ENCODE data around the gene RNF2.

The RNF2 gene

DNA sequence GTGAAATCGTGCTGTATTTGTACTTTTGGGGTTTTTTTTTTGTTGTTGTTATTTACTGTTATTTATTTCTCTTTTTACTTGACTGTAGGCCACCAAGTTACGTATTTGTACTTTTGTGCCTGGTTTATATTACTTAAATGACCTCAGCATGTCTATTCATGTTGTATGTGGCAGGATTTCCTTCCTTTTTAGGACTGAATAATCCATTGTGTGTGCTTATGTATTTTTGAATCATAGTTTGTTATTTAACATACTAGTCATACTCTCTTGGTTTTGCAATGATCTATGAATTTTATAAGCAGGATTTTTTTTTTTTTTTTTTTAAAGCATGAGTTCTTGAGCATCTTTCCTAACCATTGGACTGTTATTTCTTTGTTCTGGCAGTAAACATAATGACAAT is 51.2 kb downstream of the RNF2 start:
- DNase-seq (ENCODE audit: low spot score): no peak

DNA sequence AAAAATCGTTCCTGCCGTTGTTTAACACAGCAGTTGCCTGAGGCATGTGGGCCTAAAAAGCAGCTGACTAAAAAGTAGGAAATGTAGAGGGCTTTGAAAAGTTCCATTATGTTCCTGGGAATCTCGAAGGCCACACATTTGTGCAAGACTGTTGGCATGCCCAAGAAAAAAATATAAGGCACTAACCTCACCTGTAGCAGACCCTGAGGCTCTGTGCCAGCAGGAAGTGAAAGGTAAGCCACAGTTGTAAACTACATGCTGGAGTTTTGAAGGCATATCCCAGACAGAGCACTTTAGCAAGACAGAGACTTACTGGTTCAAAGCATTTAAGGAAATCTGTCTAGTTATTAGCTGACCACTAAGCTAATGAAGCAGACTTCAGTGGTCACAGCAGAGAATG is 58.7 kb downstream of the RNF2 start:
- no peak for DNase-seq (ENCODE audit: low spot score)

DNA sequence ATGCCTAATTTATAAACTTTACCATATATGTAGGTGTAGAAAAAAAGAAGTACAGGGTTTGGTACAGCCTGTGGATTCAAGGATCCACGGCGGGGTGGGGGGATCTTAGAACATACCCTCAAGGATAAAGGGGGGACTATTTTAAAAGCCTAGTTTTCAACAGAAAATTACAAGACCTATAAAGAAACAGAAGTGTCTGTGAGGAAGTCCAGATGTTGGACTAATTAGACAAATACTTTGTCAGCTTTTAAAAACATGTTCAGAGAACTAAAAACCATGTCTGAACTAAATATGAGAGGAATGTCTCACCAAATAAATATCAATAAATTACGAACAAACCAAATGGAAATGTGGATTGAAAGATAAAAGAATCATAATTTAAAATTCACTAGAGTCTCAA is 59.8 kb downstream of the RNF2 start:
- no peak for DNase-seq (ENCODE audit: low spot score)

DNA sequence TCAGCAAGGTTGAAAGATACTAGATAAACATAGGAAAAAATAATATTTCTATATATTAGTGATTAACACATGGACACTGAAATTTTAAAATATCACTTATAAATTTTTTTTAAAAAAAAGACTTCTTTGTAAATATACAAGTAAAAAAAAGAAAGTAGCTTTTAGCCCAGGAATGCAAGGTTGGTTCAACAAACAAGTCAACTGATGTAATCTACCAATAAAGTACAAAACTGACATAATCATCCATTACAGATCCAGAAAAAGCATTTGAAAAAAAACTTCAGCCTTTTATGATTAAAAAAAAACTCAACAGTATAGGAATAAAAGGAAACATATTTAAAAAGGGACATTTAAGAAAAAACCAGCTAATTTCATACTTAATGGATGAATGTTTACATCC is 63.0 kb downstream of the RNF2 start:
- DNase-seq (ENCODE audit: low spot score): no peak

DNA sequence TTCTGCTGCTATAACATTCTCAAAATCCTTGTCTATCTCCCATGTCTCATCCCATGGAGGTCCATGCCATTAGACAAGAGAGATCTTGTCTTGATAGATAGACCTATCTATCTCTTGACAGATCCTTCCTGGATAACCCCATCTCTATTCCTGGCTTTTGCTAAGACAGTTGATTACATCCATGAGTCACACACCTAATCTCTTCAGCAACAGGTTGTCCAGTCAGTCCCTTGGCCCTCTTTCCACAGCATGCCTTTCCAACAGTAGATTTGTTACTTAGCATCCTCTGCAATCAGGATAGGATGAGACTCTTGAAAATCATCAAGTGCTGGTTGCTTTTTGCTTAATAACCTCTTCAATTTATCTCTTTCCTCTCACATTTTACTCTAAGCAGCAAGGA is 64.8 kb downstream of the RNF2 start:
- DNase-seq (ENCODE audit: low spot score): no peak

DNA sequence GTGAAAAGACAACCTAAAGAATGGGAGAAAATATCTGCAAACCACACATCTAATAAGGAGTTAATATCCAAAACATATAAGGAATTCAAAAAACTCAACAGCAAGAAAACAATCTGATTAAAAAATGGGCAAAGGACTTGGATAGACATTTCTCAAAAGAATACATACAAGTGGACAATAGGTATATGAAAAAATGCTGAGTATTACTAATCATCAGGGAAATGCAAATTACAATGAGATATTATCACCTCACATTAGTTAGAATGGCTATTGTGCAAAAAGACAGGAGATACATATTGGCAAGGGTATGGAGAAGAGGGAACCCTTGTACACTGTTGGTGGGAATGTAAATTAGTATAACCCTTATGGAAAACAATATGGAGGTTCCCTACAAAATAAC is 66.5 kb downstream of the RNF2 start:
- no peak for DNase-seq (ENCODE audit: low spot score)

DNA sequence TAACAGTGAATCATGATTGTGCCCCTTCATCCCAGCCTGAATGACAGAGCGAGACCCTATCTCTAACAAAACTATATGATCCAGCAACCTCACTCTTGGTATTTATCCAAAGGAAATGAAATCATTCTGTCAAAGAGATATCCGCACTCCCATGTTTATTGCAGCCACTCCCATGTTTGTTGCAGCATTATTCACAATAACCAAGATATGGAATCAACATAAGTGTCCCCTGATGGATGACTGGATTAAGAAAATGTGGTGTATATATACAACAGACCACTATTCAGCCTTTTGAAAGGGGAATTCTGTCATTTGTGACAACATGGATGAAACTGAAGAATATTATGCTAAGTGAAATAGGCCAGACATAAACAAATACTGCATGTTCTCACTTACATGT is 67.0 kb downstream of the RNF2 start:
- no peak for DNase-seq (ENCODE audit: low spot score)

DNA sequence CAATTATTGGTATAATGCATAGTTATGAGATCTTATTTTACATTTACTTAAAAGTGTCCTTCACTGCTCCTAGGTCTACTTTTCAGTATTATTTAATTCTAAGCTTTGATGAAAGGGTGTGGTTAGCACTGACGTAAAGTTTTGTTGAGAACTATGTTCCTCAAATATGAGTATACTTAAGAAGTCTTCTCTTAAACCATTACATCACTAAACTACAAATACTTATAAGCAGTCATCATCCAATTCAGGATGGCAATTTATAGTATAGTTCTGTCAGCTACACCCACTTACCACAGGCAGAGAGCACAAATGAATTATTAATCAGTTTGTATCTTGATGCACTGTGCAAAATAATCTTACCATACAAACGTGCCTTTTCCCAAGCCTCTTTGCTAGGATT is 84.3 kb downstream of the RNF2 start:
- no peak for DNase-seq (ENCODE audit: low spot score)

DNA sequence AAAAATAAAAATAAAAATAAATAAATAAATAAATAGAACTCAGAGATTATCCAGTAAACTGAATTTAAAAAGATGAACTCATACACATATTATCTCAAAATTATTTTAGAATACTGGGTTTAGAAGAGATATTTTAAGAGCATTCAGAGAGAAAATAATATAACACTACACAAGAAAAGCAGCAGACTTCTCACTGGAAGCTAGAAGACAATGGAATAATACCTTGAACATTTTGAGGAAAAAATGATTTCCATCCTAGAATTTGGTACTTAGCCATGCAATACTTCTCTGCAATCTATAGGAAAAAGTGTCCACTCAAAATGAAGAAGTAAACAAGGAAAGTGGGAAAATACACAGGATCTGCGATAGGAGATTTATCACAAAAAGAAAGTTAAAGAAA is 87.2 kb downstream of the RNF2 start:
- DNase-seq (ENCODE audit: low spot score): no peak

DNA sequence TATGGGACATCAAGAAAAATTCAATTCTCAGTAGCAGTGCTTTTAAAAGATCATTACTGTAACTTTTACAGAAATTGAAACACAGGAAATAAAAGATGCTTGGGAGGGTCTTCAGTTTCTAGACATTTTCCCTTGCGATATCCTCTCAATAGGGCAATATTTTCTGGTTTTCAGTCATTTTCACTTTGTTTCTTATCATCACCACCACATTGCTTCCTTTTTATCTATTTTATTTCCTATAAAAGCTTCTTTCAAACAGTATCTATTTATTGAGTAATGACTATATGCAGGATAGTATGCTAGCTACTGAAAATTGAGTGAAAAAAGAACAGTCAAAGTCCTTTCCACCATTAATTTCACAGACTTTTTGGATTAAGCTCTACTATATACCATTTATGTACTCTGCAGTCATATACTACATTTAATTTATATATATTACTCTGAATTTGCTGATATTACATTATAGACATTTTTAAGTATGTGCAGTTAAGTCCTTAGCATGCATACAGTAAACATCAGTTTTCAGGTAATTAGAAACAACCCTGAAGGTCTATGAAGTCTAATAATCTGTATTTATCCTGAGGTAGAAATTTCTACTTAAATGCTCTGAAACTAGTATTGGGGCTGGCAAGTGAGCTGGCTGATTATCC is 92.7 kb downstream of the RNF2 start:
- no peak for DNase-seq (ENCODE audit: low spot score)

DNA sequence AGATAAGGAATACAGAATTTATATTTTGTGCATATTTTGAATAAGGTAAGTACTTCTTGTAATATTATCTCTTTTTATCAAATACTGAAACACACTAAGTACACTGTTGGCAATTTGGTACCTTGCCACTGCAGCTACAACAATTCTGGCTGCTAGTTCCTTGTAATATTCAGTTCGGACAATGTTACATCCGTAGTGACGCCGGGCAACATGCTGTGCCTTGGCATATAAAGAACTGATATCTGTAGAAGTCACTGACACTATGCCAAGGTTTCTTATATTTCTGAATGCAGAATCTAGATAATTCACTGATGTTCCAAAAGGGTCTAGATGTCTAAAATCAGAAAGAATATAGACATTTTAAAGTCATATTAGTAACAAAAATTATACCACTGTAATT is 93.9 kb downstream of the RNF2 start:
- no peak for DNase-seq (ENCODE audit: low spot score)

DNA sequence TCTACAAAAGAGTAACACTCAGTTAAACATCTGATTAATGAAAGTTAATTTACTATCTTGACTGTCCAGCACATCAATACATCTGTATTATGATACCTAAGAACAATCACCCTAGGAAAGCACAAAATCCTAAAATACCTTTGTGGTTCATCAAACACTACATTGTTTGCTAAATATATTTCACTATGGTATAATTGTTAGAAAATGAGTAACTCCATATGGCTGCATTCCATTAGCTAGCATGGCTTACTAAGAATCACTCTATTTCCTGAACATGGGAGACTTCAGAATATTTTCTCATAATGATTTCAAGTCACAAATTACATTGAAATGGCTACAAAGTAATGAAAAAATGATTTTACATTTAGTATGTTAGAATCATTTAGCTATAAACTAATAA is 98.9 kb downstream of the RNF2 start:
- no peak for DNase-seq (ENCODE audit: low spot score)

DNA sequence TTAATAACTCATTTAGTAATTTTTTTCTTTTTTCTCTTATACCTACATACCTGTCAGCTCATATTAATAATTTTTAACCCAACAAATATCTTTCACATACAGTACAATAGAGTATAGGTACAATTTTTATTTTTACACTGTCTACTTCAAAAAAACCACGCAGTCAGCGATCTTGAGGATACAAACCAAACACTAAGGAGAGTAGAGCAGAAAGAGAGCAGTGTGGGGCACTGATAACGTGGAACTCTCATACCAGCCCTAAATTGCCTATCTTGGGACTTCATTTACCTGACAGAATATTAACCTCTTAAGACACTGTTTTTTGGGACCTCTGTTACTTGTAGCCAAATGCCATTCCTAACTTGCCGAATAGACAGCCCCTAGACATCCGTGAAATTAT is 105.9 kb downstream of the RNF2 start:
- no peak for DNase-seq (ENCODE audit: low spot score)

Data from iPS-NIHi11 (cell line).